GM12872 (cell line): ENCODE results near the gene UGT1A10.
"Not testable (repeated sequence)": the region's sequence is repeated elsewhere in the genome, so short reads cannot be mapped to it uniquely, and the experiment has no call there.

ENCODE experiments used
- TF ChIP-seq, protein P1 (sequence below): IDR thresholded peaks from 3 replicates; pipeline ENCODE4 v1.5.1; 2011; ENCODE audit warnings: low read depth, mild to moderate bottlenecking, low read length, moderate library complexity; ENCODE audit not compliant: insufficient read depth

Gene UGT1A10

GRCh38 chr2:233603520-233603919, 32.7 kb upstream of the UGT1A10 start:
- TF ChIP-seq, protein P1, sequence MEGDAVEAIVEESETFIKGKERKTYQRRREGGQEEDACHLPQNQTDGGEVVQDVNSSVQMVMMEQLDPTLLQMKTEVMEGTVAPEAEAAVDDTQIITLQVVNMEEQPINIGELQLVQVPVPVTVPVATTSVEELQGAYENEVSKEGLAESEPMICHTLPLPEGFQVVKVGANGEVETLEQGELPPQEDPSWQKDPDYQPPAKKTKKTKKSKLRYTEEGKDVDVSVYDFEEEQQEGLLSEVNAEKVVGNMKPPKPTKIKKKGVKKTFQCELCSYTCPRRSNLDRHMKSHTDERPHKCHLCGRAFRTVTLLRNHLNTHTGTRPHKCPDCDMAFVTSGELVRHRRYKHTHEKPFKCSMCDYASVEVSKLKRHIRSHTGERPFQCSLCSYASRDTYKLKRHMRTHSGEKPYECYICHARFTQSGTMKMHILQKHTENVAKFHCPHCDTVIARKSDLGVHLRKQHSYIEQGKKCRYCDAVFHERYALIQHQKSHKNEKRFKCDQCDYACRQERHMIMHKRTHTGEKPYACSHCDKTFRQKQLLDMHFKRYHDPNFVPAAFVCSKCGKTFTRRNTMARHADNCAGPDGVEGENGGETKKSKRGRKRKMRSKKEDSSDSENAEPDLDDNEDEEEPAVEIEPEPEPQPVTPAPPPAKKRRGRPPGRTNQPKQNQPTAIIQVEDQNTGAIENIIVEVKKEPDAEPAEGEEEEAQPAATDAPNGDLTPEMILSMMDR: no peak

DNA sequence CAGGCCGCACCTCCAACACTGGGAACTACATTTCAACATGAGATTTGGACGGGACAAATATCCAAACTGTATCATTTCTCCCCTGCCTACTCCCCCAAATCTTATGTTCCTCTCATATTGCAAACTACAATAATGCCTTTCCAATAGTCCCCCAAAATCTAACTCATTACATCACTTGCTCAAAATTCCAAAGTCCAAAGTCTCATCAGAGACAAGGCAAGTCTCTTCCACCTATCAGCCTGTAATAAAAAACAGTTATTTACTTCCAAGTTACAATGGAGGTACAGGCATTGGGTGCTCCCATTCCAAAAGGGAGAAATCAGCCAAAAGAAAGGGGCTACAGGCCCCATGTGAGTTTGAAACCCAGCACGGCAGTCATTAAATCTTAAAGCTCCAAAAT, 31.4 kb upstream of the UGT1A10 start:
- TF ChIP-seq, protein P1: no peak

GRCh38 chr2:233605680-233606079, 30.6 kb upstream of the UGT1A10 start:
- TF ChIP-seq, protein P1: no peak

DNA sequence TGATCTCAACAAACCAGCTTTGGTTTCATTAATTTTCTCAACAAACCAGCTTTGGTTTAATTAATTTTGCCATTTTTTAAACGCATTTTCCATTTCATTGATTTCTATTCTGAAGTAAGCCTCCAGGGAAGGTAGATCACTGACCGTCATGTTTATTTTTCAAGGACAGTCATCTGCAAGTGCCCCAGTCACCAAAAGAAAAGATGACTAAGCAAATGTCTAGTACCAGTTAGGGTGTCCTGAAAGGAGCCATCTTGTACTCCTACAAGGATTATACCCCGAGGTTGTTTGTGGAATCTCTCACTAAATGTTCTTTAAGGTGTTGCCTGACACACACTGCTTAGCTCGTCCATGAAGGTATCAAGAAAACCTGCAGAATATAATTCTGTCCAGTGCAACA, 25.0 kb upstream of the UGT1A10 start:
- TF ChIP-seq, protein P1: no peak

DNA sequence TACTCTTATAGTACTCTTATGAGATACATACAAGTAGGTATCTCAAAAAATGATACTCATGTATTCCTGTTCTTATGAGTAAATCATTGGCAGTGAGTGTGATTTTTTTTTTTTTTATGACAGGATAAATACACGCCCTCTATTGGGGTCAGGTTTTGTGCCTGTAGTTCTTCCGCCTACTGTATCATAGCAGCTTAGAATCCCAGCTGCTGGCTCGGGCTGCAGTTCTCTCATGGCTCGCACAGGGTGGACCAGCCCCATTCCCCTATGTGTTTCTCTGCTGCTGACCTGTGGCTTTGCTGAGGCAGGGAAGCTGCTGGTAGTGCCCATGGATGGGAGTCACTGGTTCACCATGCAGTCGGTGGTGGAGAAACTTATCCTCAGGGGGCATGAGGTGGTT, 18.8 kb upstream of the UGT1A10 start, which contains the start of gene UGT1A8:
TSS of gene UGT1A8 (plus strand) at position 158 of the 400 bp plus-strand sequence. CDS start at position 233, 75 bp downstream.
- TF ChIP-seq, protein P1: not testable (repeated sequence)

GRCh38 chr2:233620204-233620603, 16.0 kb upstream of the UGT1A10 start:
- TF ChIP-seq, protein P1: no peak

GRCh38 chr2:233627331-233628025, 8.8 kb upstream of the UGT1A10 start:
- TF ChIP-seq, protein P1: no peak
